GM19239 (cell line): ENCODE measurements around the gene ING3.
"Not testable (repeated sequence)": the region's sequence is repeated elsewhere in the genome, so short reads cannot be mapped to it uniquely, and the experiment has no call there.

Source experiments
- DNase-seq: peaks from one replicate; pipeline ENCODE4 v3.0.0; 2011; ENCODE audit warnings: low spot score; ENCODE audit not compliant: insufficient read length
- FAIRE-seq: peaks from 2 replicates; lab custom pipeline; 2011; peaks lifted over from hg19 to GRCh38; lab: Jason Lieb, UNC

ING3 gene

GRCh38 chr7:121000081-121000983 lies 49.8 kb downstream of the ING3 start:
- no peak for FAIRE-seq
- DNase-seq = no peak

- DNase-seq = no peak
- FAIRE-seq = no peak
These were observed 50.8 kb downstream of the ING3 start for GRCh38 chr7:121001234-121001906.

GRCh38 chr7:121002048-121002756 lies 51.6 kb downstream of the ING3 start:
- FAIRE-seq = no peak

GRCh38 chr7:121002757-121003200 lies 52.2 kb downstream of the ING3 start:
- DNase-seq = no peak
- FAIRE-seq = no peak

More at GRCh38 chr7:121002048-121002756, 51.6 kb downstream of the ING3 start:
- DNase-seq = no peak

GRCh38 chr7:121003986-121004685 lies 53.6 kb downstream of the ING3 start:
- DNase-seq = no peak
- FAIRE-seq = no peak

GRCh38 chr7:121005058-121005457 lies 54.5 kb downstream of the ING3 start:
- not testable (repeated sequence) for FAIRE-seq, DNase-seq

GRCh38 chr7:121005996-121006584 lies 55.5 kb downstream of the ING3 start:
- FAIRE-seq (no peak), DNase-seq (no peak)

GRCh38 chr7:121006711-121007315 lies 56.2 kb downstream of the ING3 start:
- DNase-seq (no peak), FAIRE-seq (no peak)

- FAIRE-seq (no peak), DNase-seq (no peak)
These were observed 58.2 kb downstream of the ING3 start for GRCh38 chr7:121008816-121009215.

GRCh38 chr7:121011401-121011800 lies 60.8 kb downstream of the ING3 start:
- DNase-seq = no peak
- FAIRE-seq = no peak

- DNase-seq (no peak), FAIRE-seq (no peak)
These were observed 61.7 kb downstream of the ING3 start for GRCh38 chr7:121012170-121012874.

- no peak for FAIRE-seq
- no peak for DNase-seq
These were observed 62.3 kb downstream of the ING3 start for GRCh38 chr7:121012919-121013318.

- FAIRE-seq (no peak), DNase-seq (no peak)
These were observed 65.0 kb downstream of the ING3 start for GRCh38 chr7:121015560-121015959.

- DNase-seq = no peak
These were observed 66.4 kb downstream of the ING3 start for GRCh38 chr7:121016966-121017365.

GRCh38 chr7:121017586-121017985 lies 67.0 kb downstream of the ING3 start:
- no peak for DNase-seq

More at GRCh38 chr7:121016966-121017365, 66.4 kb downstream of the ING3 start:
- FAIRE-seq = no peak

GRCh38 chr7:121019018-121019417 lies 68.4 kb downstream of the ING3 start:
- DNase-seq = no peak
- no peak for FAIRE-seq

More at GRCh38 chr7:121017586-121017985, 67.0 kb downstream of the ING3 start:
- FAIRE-seq = no peak

- FAIRE-seq (no peak), DNase-seq (no peak)
These were observed 69.8 kb downstream of the ING3 start for GRCh38 chr7:121020249-121020988.
